ENCODE data around the gene PDE1A.

DNA sequence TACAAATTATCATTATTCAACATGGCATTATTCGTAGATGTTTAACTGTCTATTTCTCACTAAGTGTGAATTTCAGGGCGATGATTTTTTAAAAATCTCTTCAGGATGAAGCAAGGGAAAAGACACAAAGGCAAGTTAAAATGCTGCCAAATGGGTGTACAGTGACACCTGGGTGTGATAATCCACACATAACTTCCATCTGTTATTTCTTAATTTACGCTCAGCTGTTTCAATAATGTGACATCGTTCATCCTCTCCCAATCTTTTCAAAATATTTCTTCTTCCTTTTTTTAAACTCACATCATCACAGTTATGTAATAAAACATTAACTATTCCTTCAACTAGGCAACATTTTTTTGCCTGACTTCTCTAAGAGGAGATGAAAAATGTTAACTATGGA, 10.6 kb downstream of the PDE1A start:
- TF ChIP-seq, protein P1, sequence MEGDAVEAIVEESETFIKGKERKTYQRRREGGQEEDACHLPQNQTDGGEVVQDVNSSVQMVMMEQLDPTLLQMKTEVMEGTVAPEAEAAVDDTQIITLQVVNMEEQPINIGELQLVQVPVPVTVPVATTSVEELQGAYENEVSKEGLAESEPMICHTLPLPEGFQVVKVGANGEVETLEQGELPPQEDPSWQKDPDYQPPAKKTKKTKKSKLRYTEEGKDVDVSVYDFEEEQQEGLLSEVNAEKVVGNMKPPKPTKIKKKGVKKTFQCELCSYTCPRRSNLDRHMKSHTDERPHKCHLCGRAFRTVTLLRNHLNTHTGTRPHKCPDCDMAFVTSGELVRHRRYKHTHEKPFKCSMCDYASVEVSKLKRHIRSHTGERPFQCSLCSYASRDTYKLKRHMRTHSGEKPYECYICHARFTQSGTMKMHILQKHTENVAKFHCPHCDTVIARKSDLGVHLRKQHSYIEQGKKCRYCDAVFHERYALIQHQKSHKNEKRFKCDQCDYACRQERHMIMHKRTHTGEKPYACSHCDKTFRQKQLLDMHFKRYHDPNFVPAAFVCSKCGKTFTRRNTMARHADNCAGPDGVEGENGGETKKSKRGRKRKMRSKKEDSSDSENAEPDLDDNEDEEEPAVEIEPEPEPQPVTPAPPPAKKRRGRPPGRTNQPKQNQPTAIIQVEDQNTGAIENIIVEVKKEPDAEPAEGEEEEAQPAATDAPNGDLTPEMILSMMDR (conservative IDR thresholded peaks at IDR 0.05; ENCODE audit: low read length) = no peak
- no peak for TF ChIP-seq EZH2phosphoT487 (IDR thresholded peaks at IDR 0.05; ENCODE audit: borderline replicate concordance)

Measured in Loucy (cell line).